Epidermal melanocyte (primary cell): Measurements from ENCODE around the gene BABAM1.
A peak's percentile ranks its signal among the peaks of the same experiment; 100 is the strongest.

Experiments used
- DNase-seq: peaks from one replicate; pipeline ENCODE4 v3.0.0; 2011; ENCODE audit warnings: low spot score; ENCODE audit not compliant: insufficient read length

BABAM1 gene

DNA sequence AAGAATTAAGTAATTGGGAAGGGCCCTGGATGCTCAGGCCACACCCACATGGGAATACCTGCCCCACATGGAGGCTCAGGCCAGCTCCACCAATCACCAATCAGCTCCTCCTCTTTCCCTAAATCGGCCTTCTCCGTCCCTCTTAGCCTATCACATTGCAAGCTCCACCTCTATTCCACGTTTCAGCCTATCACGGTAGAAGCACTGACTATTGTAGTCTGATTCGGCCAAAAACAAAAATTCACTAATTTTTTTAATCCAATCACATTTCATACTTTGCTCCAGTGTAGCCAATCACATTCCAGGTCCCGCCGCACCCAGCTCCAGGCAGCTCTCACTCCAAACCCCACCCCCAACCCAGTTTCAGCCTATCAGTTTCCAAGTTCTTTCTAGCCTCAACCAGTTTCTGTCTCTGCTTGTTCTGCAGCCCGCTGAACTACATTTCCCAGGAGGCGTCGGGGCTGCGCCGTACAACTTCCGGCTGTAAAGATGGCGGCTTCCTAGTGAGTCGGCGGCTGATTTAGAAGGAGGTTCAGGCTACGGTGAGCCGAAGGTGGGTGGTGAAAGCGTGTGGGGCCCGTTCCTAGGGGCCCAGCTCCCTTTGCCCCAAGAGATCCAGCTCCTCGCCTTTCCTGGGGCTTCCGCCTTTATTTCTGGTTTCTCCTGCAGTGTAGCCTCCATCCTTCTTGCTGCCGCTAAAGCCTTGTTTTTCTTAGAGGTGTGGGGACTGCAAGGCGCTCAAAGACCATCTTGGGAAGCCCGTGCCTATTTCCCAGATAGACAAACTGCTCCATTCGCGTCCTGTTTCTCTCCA is at the start of gene BABAM1:
Gene BABAM1 (plus strand): TSS at position 469 of the 814 bp plus-strand sequence. CDS start 1,364 bp downstream, outside the sequence.
- DNase-seq: peak; percentile 100

- DNase-seq: no peak
These were observed 48.0 kb upstream of the BABAM1 start for GRCh38 chr19:17219286-17219685.

DNA sequence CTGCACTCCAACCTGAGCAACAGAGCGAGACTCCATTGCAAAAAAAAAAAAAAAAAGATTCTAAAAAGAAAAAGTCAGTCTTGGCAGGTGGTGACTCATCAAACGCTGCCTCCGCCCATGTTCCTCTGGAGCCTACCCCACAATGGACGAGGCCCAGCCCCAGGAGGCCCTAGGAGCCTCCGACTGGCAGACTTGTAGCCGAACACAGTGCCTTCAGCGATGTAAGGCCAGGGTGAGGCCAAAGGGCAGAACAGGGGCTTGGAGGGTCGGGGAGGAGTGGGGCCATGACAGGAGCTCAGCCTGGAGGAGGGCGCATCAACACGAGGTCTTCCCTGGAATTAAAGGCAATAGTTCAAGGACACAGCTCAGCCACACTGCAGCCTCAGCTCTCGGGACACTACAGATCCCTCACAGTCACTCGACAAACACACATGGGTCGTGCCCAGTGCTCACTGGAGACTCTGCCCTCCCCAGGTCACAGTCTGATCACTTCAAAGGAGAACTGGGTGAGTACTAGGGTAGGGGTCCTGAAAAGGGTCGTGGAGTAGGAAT is 47.0 kb upstream of the BABAM1 start:
- DNase-seq: no peak

DNA sequence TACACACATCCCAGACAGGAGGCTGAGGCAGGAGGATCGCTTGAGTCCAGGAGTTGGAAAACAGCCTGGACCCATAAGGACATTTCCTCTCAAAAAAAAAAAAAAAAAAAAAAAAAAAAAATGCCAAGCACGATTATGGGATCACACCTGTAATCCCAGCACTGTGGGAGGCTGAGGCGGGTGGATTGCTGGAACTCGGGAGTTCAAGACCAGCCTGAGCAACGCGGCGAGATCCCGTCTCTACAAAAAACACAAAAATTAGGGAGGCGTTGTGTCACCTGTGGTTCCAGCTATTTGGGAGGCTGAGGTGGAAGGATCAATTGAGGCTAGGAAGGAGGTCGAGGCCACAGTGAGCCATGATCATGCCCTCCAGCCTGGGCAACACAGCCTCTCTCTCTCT is 42.2 kb upstream of the BABAM1 start:
- no peak for DNase-seq

- DNase-seq: peak; percentile 92
These were observed 41.0 kb upstream of the BABAM1 start, which contains the start of gene OCEL1 for GRCh38 chr19:17226002-17226933. TSS of gene OCEL1 (plus strand) at chr19:17226226. CDS start at chr19:17226248, 22 bp downstream.

DNA sequence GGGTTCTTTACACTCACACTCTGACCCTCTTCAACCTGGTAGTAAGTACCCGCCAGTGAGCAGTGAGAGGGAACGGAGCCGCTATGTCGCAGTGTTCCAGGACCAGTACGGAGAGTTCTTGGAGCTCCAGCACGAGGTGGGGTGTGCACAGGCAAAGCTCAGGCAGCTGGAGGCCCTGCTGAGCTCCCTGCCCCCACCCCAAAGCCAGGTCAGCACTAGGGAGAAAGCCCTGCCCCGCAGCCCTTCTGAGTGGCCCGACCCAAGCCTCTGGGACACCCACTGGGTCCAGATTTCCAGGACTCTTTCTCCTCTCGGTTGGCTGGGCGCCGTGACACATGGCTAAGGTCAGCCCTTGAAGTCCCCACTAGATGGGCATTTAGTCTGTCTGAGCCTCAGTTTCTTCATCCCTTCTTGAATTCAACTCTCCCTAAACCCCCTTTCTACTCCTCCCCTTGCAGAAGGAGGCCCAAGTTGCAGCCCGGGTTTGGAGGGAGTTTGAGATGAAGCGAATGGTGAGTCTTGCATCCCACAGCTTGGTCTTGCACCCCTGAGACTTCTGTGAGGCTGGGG is 39.4 kb upstream of the BABAM1 start:
- DNase-seq: no peak

GRCh38 chr19:17229890-17230289 is 37.4 kb upstream of the BABAM1 start:
- DNase-seq: no peak

DNA sequence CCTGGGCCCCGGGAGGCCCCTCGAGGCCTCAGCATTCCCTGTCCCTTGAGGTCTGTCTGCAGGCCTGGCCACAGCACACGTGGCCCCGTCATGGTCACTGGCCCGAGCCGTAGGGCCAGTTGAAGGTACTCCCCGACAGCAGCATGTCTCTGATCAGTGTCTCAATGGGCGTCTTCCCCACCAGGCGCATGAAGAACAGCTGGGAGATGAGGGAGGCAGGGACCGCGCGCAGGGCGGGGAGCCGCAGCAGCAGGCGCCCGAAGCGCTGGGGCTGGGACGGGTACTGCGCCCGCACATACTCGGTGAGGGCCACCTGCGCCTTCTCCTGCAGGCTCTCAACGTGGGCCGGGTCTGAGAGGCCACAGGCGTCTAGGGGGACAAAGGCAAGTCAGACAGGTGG is 35.0 kb upstream of the BABAM1 start:
- DNase-seq: no peak

DNA sequence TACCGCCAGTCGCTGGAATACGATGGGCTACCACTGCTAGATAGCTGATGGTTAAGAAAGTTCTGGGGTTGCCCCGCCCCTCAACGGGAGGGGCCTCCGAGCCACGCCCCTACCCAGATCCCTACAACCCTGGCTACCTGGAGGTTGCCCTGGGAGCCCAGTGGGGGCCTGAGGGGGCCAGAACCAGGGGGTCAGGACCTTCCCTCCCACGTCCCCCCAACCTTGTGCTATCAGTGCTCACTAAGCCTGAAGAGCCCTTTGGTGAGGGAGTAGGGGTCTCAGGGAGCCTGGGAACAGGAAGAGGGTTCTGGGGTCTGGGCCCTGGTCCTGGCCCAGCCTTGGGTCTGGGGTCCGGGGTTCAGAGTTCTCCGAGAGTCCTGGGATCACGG is 32.3 kb upstream of the BABAM1 start:
- no peak for DNase-seq

DNA sequence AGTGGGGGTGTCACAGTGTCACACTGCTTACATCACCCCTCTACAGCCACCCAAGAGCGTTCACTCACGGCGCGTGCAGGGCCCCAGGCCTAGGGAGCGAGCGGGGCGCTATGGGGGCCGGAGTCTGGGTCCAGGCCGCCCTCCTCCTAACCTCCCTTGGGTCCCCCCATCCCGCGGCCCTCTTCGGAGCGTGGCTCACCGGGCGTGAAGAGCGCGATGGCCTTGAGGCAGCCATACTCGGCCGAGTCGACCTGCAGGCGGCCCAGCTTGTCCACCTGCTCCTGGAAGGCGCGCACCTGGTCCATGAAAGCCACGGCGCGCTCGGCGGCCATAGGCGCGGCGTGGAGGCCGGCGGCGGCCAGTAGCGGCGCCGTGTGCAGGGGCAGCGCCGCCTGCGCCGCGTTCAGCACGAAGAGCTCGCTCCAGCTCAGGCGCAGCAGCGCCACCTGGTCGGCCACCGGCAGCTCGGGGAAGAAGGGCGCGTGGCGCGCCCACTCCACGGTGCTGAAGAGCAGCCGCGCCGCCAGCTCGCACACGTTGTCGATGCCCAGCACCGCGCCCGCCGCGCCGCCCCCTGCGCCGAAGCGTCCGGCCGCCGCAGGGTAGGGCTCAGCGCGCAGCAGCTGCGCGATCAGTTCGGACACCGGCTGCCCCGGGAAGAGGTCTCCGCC is 31.8 kb upstream of the BABAM1 start:
- DNase-seq: peak; percentile 26

DNA sequence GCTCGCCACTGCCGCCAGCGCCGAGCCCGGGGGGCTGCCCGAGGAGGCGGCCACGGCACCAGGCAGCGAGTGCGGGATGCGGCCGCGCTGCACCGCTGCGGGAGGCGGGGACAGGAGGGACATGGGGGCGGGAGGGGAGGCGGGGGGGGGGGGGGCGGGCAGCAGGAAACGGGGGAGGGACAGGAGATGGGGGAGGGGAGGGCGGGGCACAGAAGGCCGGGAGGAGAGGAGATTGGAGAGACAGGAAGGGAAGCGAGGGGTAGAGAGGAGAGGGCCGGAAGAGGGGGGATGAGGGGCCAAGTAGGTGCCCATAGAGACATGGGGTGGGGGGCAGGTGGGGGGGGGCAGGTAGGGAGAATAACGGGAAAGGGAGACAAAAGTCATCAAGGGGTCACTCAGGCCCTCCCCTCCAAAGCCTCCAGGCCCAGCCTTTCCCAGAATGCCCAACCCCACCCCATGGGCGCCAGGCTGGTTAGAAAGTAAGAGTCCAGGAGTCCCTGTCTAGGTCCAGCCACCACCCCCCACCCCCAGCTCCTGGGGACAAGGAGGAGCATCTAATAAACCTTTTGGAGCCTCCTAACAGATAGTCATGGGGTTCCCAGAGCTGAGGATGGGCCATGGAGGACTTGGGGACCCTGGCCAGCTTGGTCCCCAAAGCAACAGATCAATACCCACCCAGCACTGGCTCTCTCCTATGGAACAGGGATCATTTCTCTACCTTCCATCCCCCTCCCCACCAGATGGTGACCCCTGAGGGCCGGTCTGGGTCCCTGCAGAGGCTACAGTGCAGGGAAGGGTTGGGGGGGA is 31.1 kb upstream of the BABAM1 start:
- peak; percentile 43 for DNase-seq

GRCh38 chr19:17236811-17237543 is 30.3 kb upstream of the BABAM1 start:
- peak; percentile 10 for DNase-seq

DNA sequence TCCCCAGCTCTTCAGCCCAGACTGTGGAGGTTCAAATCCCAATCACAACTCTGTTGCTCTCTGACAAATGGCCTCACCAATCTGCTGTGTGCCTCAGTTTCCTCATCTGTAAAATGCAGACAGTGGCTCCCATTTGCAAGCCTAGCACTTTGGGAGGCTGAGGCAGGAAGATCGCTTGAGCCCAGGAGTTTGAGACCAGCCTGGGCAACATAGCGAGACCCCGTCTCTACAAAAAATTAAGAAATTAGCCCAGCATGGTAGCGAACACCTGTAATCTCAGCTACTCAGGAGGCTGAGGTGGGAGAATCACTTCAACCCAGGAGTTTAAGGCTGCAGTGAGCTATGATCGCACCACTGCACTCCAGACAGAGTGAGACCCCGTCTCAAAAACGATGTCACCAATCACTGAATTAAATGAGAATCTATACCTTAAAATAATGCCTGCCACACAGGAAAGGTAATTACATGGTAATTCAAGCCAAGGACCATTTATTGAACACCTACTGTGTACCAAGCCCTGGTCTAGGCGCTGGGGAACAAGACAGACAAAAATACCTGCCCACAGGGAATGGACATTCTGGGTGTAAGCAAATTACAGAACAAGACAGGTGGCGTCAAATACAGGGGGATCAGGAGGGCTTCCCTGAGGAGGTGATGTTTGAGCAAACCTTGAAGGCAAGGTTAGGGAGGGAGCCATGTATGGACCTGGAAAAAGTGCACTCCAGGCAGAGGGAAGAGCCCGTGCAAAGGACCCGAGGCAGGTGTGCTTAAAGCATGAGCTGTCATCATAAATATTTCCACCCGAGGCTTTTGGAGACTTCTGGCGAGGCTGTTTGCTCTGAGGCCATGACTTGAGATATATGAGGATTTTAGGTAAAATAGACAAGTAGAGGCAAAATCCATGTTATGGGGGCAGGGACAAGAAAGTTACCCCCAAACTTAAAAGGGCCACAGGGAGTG is 29.2 kb upstream of the BABAM1 start:
- DNase-seq: no peak

GRCh38 chr19:17240062-17240752 is 27.0 kb upstream of the BABAM1 start:
- DNase-seq: no peak

- DNase-seq: no peak
These were observed 26.3 kb upstream of the BABAM1 start for GRCh38 chr19:17240826-17241399.

GRCh38 chr19:17242431-17243208 is 24.6 kb upstream of the BABAM1 start:
- no peak for DNase-seq
